Measurements from ENCODE around the gene ACKR2. TPM values are rescaled to one million over a fixed set of nuclear protein-coding genes. Genes with fewer than 3 reads are reported as not detected.

The ACKR2 gene
- total and polyA plus RNA-seq, 2 of the 13 experiments (the other 11 are each of a cell fraction or from before 2014, with no cell fraction given): 1.1 to 1.9 TPM

GRCh38 chr3:42855547-42856380, 46.5 kb downstream of the ACKR2 start (continued):
- TF ChIP-seq ZBTB40 (IDR thresholded peaks at IDR 0.05): no peak
- peak; percentile 82; the same call in 1 of the 2 replicates for TF ChIP-seq ZBTB40 (CRISPR knock-in tag; IDR thresholded peaks at IDR 0.05)
- no peak for TF ChIP-seq PHF20 (CRISPR knock-in tag; IDR thresholded peaks at IDR 0.05)
- no peak for TF ChIP-seq SYNCRIP (IDR thresholded peaks at IDR 0.05; ENCODE audit: insufficient read depth, low read depth, low read length)
- no peak; the same call in 1 of the 2 replicates for TF ChIP-seq ZNF770 (CRISPR knock-in tag; IDR thresholded peaks at IDR 0.05)
- TF ChIP-seq ZNF615 (CRISPR knock-in tag; IDR thresholded peaks at IDR 0.05; ENCODE audit: borderline replicate concordance): no peak
- no peak for TF ChIP-seq CENPBD1 (CRISPR knock-in tag; IDR thresholded peaks at IDR 0.05; ENCODE audit: borderline replicate concordance, low read depth)
- TF ChIP-seq ZNF337 (CRISPR knock-in tag; IDR thresholded peaks at IDR 0.05; ENCODE audit: borderline replicate concordance, low read depth): no peak
- TF ChIP-seq ZNF556 (CRISPR knock-in tag; IDR thresholded peaks at IDR 0.05; ENCODE audit: borderline replicate concordance): peak; percentile 63; the same call in 1 of the 2 replicates
- TF ChIP-seq ESRRA (CRISPR knock-in tag; IDR thresholded peaks at IDR 0.05; ENCODE audit: low read depth): peak; percentile 74; the same call in 1 of the 2 replicates
- peak; percentile 69; the same call in 1 of the 2 replicates for TF ChIP-seq RBAK (CRISPR knock-in tag; IDR thresholded peaks at IDR 0.05)
- TF ChIP-seq ZSCAN22 (CRISPR knock-in tag; IDR thresholded peaks at IDR 0.05): peak; percentile 80; the same call in 1 of the 2 replicates
- no peak for TF ChIP-seq HCFC1 (IDR thresholded peaks at IDR 0.05; ENCODE audit: low read depth, low read length)
- peak; percentile 23 for TF ChIP-seq ZNF781 (CRISPR knock-in tag; IDR thresholded peaks at IDR 0.05; ENCODE audit: borderline replicate concordance, not compliant biosample characterization)
- TF ChIP-seq HOXA7 (CRISPR knock-in tag; IDR thresholded peaks at IDR 0.05): no peak
- peak; percentile 75; the same call in 1 of the 2 replicates for TF ChIP-seq CBFB (CRISPR knock-in tag; IDR thresholded peaks at IDR 0.05)
- TF ChIP-seq NFE2 (CRISPR knock-in tag; IDR thresholded peaks at IDR 0.05): no peak
